Gastrocnemius medialis (tissue), 4 donors: ENCODE results near the gene CMIP.

Source experiments
- POLR2A ChIP-seq, 2 donors: fragments of 450-650 bp; IDR thresholded peaks; one replicate each; pipeline ENCODE4 v1.6.1; 2017; ENCODE audit warnings: antibody characterized with exemption in 2 of 2, mild to moderate bottlenecking in 2 of 2, moderate library complexity in 2 of 2
- TF ChIP-seq, protein P1 (sequence below), 5 experiments: fragments of 450-650 bp in 3 of 5; fragments of 200-600 bp in 2 of 5; sonication (generic) in 2 of 5; IDR thresholded peaks in 4 of 5; conservative IDR thresholded peaks in 1 of 5; 1 replicate in 4 of 5; 2 replicates in 1 of 5; pipeline ENCODE4 v1.5.1; 2016 to 2019; ENCODE audit warnings: antibody characterized with exemption in 5 of 5, mild to moderate bottlenecking in 3 of 5, moderate library complexity in 3 of 5

DNA sequence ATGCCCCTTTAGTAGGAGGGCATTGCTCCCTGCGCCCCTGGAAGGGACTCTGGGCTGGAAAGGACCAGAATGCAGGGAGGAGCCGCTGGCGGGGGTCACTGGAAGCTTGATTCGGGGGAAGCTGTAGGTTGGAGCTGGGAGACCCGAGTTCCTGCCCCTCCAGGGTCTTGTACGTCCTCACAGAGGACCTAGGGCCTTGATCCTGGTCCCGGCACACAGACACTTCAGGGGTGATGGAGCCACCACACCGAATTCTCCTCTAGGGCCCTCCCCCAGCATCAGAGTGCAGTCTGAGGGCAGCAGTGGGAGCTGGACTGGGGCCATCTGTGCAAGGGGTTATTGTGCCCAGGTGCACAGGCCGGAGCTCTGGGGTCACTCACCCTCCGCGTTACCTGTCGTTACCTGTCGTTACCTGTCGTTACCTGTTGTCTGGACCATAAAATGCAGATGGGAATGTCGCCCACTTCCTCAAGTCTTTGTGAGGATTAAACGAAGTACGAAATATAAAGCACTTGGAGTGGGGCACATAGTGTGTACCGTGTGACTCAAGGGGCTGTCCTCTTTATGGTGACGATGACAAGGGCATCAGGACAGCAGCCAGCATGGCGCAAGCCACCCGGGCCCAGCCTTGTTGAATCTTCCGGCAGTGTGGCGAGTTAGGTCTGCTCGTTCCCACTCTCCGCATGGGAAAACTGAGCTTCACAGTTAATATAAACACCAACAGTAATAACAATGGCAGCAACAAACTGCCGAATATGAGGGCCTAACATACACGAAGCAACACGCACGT is 48.6 kb downstream of the CMIP start:
- TF ChIP-seq, protein P1, sequence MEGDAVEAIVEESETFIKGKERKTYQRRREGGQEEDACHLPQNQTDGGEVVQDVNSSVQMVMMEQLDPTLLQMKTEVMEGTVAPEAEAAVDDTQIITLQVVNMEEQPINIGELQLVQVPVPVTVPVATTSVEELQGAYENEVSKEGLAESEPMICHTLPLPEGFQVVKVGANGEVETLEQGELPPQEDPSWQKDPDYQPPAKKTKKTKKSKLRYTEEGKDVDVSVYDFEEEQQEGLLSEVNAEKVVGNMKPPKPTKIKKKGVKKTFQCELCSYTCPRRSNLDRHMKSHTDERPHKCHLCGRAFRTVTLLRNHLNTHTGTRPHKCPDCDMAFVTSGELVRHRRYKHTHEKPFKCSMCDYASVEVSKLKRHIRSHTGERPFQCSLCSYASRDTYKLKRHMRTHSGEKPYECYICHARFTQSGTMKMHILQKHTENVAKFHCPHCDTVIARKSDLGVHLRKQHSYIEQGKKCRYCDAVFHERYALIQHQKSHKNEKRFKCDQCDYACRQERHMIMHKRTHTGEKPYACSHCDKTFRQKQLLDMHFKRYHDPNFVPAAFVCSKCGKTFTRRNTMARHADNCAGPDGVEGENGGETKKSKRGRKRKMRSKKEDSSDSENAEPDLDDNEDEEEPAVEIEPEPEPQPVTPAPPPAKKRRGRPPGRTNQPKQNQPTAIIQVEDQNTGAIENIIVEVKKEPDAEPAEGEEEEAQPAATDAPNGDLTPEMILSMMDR (IDR thresholded peaks at IDR 0.05 in 4 of 5, conservative IDR thresholded peaks at IDR 0.05 in 1 of 5), result no peak
- TF ChIP-seq POLR2A (IDR thresholded peaks at IDR 0.05), result no peak
